Measurements from ENCODE around the gene IRF8.

Gene IRF8

DNA sequence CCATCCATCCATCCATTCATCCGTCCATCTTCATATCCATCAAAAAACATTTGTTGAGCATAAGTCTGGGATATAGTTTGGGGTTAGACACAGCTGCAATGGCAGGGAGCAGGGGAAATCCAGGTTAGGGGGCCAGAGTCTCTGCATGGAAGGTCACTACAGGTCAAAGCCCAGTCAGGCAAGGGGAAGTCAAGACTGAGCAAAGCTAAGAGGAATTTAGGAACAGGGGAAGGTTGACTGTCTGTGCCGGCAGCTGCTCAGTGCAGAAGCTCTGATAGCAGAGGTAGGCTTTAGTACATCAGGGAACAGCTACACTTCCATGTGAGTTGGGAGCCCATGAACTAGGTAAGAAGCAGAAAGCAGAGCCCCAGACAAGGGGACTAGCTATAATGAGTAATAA lies 68.1 kb downstream of the IRF8 start:
- TF ChIP-seq, protein P1, sequence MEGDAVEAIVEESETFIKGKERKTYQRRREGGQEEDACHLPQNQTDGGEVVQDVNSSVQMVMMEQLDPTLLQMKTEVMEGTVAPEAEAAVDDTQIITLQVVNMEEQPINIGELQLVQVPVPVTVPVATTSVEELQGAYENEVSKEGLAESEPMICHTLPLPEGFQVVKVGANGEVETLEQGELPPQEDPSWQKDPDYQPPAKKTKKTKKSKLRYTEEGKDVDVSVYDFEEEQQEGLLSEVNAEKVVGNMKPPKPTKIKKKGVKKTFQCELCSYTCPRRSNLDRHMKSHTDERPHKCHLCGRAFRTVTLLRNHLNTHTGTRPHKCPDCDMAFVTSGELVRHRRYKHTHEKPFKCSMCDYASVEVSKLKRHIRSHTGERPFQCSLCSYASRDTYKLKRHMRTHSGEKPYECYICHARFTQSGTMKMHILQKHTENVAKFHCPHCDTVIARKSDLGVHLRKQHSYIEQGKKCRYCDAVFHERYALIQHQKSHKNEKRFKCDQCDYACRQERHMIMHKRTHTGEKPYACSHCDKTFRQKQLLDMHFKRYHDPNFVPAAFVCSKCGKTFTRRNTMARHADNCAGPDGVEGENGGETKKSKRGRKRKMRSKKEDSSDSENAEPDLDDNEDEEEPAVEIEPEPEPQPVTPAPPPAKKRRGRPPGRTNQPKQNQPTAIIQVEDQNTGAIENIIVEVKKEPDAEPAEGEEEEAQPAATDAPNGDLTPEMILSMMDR (IDR thresholded peaks at IDR 0.05; ENCODE audit: insufficient read depth, low read depth, low read length, missing control alignments), result no peak
- H3K4me3 ChIP-seq (ENCODE audit: low read length), result no peak overlapping the region
- no peak for DNase-seq (ENCODE audit: low read depth)

DNA sequence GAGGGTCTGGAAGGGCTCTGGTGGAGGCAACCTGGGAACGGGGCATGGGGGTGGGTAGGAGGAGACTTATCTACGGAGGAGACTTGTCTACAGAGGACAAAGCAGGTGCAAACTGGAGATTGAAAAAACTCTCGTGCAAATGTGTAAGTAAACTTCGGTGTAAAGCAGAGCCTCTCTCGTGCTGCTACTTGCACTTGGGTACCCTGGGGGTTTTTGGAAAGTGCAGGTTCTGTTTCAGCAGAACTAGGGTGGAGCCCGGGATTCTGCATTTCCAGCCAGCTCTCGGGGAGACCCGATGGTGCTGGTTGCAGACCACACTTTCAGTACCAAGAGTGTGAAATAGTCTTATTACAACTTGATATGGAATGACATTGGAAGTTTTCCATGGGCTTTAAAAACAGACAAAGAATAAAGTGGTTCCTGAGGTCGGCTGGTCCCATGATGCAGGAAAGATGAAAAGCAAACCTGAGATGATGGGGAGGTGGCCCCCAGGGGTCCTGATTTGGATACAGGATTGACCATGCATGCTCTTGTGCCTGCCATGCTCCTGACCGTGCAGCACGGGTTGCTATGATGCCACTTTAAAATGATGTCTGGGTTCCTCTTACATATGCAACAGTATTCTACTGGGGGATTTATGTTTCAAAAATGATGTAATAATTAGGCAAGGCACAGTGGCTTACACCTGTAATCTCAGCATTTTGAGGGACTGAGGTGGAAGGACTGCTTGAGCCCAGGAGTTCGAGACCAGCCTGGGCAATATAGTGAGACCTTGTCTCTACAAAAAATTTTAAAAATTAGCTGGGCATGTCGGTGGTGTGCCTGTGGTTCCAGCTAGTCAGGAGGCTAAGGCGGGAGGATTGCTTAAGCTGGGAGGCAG lies 69.3 kb downstream of the IRF8 start:
- H3K4me3 ChIP-seq (ENCODE audit: low read length), result no peak overlapping the region
- TF ChIP-seq, protein P1 (IDR thresholded peaks at IDR 0.05; ENCODE audit: insufficient read depth, low read depth, low read length, missing control alignments), result no peak
- no peak for DNase-seq (ENCODE audit: low read depth)

DNA sequence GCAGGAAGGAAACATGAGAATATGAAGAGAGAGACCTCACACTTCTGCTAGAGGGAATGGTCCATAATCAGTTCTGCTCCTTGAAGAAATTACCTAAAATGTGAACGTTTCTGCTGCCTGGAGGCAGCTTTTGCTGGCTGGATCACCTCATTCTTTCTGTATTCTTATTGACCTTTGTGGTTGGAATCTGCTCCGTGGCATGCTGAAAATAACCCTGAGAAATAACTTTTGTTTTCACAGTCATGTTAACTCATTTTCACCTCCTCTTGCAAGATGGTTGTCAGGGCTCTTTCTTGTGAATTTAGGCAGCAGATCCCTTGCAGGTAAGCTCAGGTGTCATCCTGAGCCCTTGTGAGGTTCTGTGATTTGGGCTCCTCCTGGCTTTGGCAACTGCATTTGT lies 70.2 kb downstream of the IRF8 start:
- H3K4me3 ChIP-seq (ENCODE audit: low read length), result no peak overlapping the region
- DNase-seq (ENCODE audit: low read depth), result no peak
- TF ChIP-seq, protein P1 (IDR thresholded peaks at IDR 0.05; ENCODE audit: insufficient read depth, low read depth, low read length, missing control alignments), result no peak

DNA sequence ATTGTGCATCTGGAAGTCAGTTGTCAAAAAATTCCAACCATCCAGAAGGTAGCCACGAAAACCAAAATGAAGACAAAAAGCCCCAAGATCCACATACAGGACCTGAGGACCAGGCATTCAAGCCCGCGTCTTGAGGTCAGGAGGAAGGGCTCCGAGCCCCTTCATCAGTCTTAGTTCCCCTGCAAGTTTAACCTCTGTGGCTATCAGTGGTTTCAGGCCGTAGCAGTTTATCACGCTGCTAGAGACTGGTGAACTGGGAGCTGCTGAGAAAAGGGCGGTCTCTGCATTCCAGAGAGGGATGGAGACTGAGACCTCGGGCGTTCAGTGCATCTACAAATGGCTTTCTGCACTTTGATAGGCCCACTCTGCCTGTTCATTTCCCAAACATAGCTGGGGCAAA lies 70.6 kb downstream of the IRF8 start:
- DNase-seq (ENCODE audit: low read depth), result no peak
- TF ChIP-seq, protein P1 (IDR thresholded peaks at IDR 0.05; ENCODE audit: insufficient read depth, low read depth, low read length, missing control alignments), result no peak

GRCh38 chr16:85970016-85970733 lies 71.2 kb downstream of the IRF8 start:
- H3K4me3 ChIP-seq (ENCODE audit: low read length), result no peak overlapping the region
- no peak for DNase-seq (ENCODE audit: low read depth)
- TF ChIP-seq, protein P1 (IDR thresholded peaks at IDR 0.05; ENCODE audit: insufficient read depth, low read depth, low read length, missing control alignments), result no peak

More for the DNA sequence above, 70.6 kb downstream of the IRF8 start:
- H3K4me3 ChIP-seq (ENCODE audit: low read length), result no peak overlapping the region

GRCh38 chr16:85970738-85971137 lies 71.8 kb downstream of the IRF8 start:
- H3K4me3 ChIP-seq (ENCODE audit: low read length), result no peak overlapping the region
- peak; percentile 2 for DNase-seq (ENCODE audit: low read depth)
- TF ChIP-seq, protein P1 (IDR thresholded peaks at IDR 0.05; ENCODE audit: insufficient read depth, low read depth, low read length, missing control alignments), result no peak
